Measurements from ENCODE around the gene ALOX5AP. TPM values are rescaled to one million over a fixed set of nuclear protein-coding genes. Genes with fewer than 3 reads are reported as not detected.

ALOX5AP gene
- total and polyA plus RNA-seq, 9 of the 15 experiments (the other 6 are each of a cell fraction or from before 2014, with no cell fraction given) = 0.31 TPM; not detected in 8

- TF ChIP-seq CEBPG (CRISPR knock-in tag; IDR thresholded peaks at IDR 0.05) (no peak), CEBPG (tag; conservative IDR thresholded peaks at IDR 0.05 in 1 of 2, IDR thresholded peaks at IDR 0.05 in 1 of 2) (no peak), PHF21A (IDR thresholded peaks at IDR 0.05; ENCODE audit: borderline replicate concordance, low read depth) (no peak), ZBTB43 (CRISPR knock-in tag; IDR thresholded peaks at IDR 0.05) (no peak)
Observed at GRCh38 chr13:30735872-30736175, 481 bp downstream of the ALOX5AP start (continued).

- Histone ChIP-seq H3K27ac (ENCODE audit: extremely low read depth, low read depth, low read length) (no peak overlapping the region), H4K20me1 (replicated peaks; ENCODE audit: control insufficient read depth, insufficient read depth, low read length) (no peaks in the 10 kb centered on the region), H3K36me3 (ENCODE audit: control insufficient read depth, insufficient read depth, low read length) (no peaks in the 10 kb centered on the region), H3K27me3 (ENCODE audit: control insufficient read depth in 2 of 2, insufficient read depth in 2 of 2, low read length in 2 of 2) (peaks cover 0 to 23% of the 10 kb centered on the region in 2 experiments; a peak in 3 of 5 replicates), H3K4me2 (ENCODE audit: insufficient read depth, low read length) (no peak overlapping the region), H3K9me1 (ENCODE audit: control insufficient read depth, insufficient read depth, low read length) (no peaks in the 10 kb centered on the region), H3K79me2 (ENCODE audit: control insufficient read depth, insufficient read depth, low read length) (no peaks in the 10 kb centered on the region), H3K4me1 (replicated peaks in 1 of 2; ENCODE audit: control insufficient read depth in 2 of 2, insufficient read depth in 2 of 2, low read length in 2 of 2) (0 out of 5 replicates have a peak, but pooled peaks cover 0 to 4% of the 10 kb centered on the region in 2 experiments), H3K9ac (ENCODE audit: insufficient read depth in 1 of 2, low read depth in 2 of 2, low read length in 2 of 2) (no peak overlapping the region), H3K9me3 (replicated peaks; ENCODE audit: control insufficient read depth, insufficient read depth, low read depth, low read length) (no peaks in the 10 kb centered on the region), H3K4me3 (no peak overlapping the region), H2AFZ (ENCODE audit: low read depth, low read length) (no peak overlapping the region)
- no peak for ATAC-seq
- no TSS peak for BruUV-seq (replicated peaks)
- CTCF ChIA-PET (ENCODE audit: low intra/inter-chr PET ratio) = no interaction called here
- WGBS (ENCODE audit: insufficient coverage, low coverage, missing lambda C conversion rate) = 0% methylated on average over 5 of the region's 5 CpGs
- in situ Hi-C loops (cut with MboI) = no loop called here
- TF ChIP-seq WHSC1 (IDR thresholded peaks at IDR 0.05; ENCODE audit: low read length) (no peak), PHB2 (IDR thresholded peaks at IDR 0.05; ENCODE audit: low read depth) (no peak), KLF1 (tag; IDR thresholded peaks at IDR 0.05) (no peak), ZNF778 (CRISPR knock-in tag; IDR thresholded peaks at IDR 0.05) (no peak), POLR2AphosphoS5 (IDR thresholded peaks at IDR 0.05; ENCODE audit: control insufficient read depth, insufficient read depth, low read depth, low read length) (no peak), NEUROD1 (IDR thresholded peaks at IDR 0.05; ENCODE audit: borderline replicate concordance, low read depth, low read length, partially characterized antibody) (no peak), FOXA3 (CRISPR knock-in tag; conservative IDR thresholded peaks at IDR 0.05 in 1 of 2, IDR thresholded peaks at IDR 0.05 in 1 of 2) (no peak), THRB (CRISPR knock-in tag; conservative IDR thresholded peaks at IDR 0.05) (no peak), ZNF584 (CRISPR knock-in tag; IDR thresholded peaks at IDR 0.05; ENCODE audit: low read depth) (no peak), ZNF324 (CRISPR knock-in tag; IDR thresholded peaks at IDR 0.05) (no peak)
- POLR2A ChIA-PET = no interaction called here
- no peak for FAIRE-seq
- intact Hi-C loops (cut with micrococcal nuclease) = no loop called here
- no peak for DNase-seq (ENCODE audit: extremely low read depth in 1 of 4, low spot score in 3 of 4)
Observed at GRCh38 chr13:30736461-30737320, 1.3 kb downstream of the ALOX5AP start.

All from K562 (cell line).